ENCODE measurements around the gene RGS8. TPM values are rescaled to one million over a fixed set of nuclear protein-coding genes. Genes with fewer than 3 reads are reported as not detected.

Gene RGS8
- total RNA-seq, 4 donors from 2014 or later: not detected

- no peaks in the 10 kb centered on the region for H3K4me1 ChIP-seq
- H3K27ac ChIP-seq: no peak overlapping the region
- no peaks in the 10 kb centered on the region for H3K36me3 ChIP-seq
- no peak for ATAC-seq
- no peak overlapping the region for H3K4me3 ChIP-seq
- H3K9me3 ChIP-seq: no peaks in the 10 kb centered on the region
- no peak for TF ChIP-seq EP300 (IDR thresholded peaks at IDR 0.05)
- no peak for TF ChIP-seq CTCF (IDR thresholded peaks at IDR 0.05)
- no peak for TF ChIP-seq POLR2A (IDR thresholded peaks at IDR 0.05)
- no peak for TF ChIP-seq POLR2AphosphoS5 (IDR thresholded peaks at IDR 0.05)
- H3K27me3 ChIP-seq: peaks cover 20% of the 10 kb centered on the region
These were observed 3.0 kb upstream of the RGS8 start for GRCh38 chr1:182687361-182687760.

GRCh38 chr1:182686446-182686845 lies 2.1 kb upstream of the RGS8 start:
- H3K27ac ChIP-seq: no peak overlapping the region
- ATAC-seq: no peak
- H3K36me3 ChIP-seq: no peaks in the 10 kb centered on the region
- WGBS, 2 donors (ENCODE audit: low coverage in 1 of 2): 58 to 100% methylated on average over 1 of the region's 1 CpG
- H3K4me1 ChIP-seq: no peaks in the 10 kb centered on the region
- no peak overlapping the region for H3K4me3 ChIP-seq
- H3K27me3 ChIP-seq: peaks cover 20% of the 10 kb centered on the region
- TF ChIP-seq POLR2A (IDR thresholded peaks at IDR 0.05) (no peak), CTCF (IDR thresholded peaks at IDR 0.05) (no peak), POLR2AphosphoS5 (IDR thresholded peaks at IDR 0.05) (no peak), EP300 (IDR thresholded peaks at IDR 0.05) (no peak)
- H3K9me3 ChIP-seq: no peaks in the 10 kb centered on the region

- Histone ChIP-seq H3K27me3 (peaks cover 20% of the 10 kb centered on the region), H3K4me3 (no peak overlapping the region), H3K4me1 (no peaks in the 10 kb centered on the region), H3K27ac (no peak overlapping the region), H3K36me3 (no peaks in the 10 kb centered on the region), H3K9me3 (no peaks in the 10 kb centered on the region)
- ATAC-seq: no peak
- 80 to 83% methylated on average over 1 to 4 of the region's 4 CpGs for WGBS, 2 donors (ENCODE audit: low coverage in 1 of 2)
- TF ChIP-seq EP300 (IDR thresholded peaks at IDR 0.05) (no peak), POLR2A (IDR thresholded peaks at IDR 0.05) (no peak), POLR2AphosphoS5 (IDR thresholded peaks at IDR 0.05) (no peak), CTCF (IDR thresholded peaks at IDR 0.05) (no peak)
These were observed 828 bp upstream of the RGS8 start for GRCh38 chr1:182685215-182685614.

- TF ChIP-seq POLR2A (IDR thresholded peaks at IDR 0.05) (no peak), EP300 (IDR thresholded peaks at IDR 0.05) (no peak), POLR2AphosphoS5 (IDR thresholded peaks at IDR 0.05) (no peak), CTCF (IDR thresholded peaks at IDR 0.05) (no peak)
- no peak for ATAC-seq
- no peak overlapping the region for H3K4me3 ChIP-seq
- no peak overlapping the region for H3K27ac ChIP-seq
- H3K4me1 ChIP-seq: no peaks in the 10 kb centered on the region
- no peaks in the 10 kb centered on the region for H3K9me3 ChIP-seq
- 67 to 100% methylated on average over 1 to 2 of the region's 2 CpGs for WGBS, 2 donors (ENCODE audit: low coverage in 1 of 2)
- H3K36me3 ChIP-seq: no peaks in the 10 kb centered on the region
- H3K27me3 ChIP-seq: peaks cover 20% of the 10 kb centered on the region
These were observed 1.4 kb downstream of the RGS8 start for GRCh38 chr1:182682898-182683501.

GRCh38 chr1:182682406-182682805 lies 2.0 kb downstream of the RGS8 start:
- no peaks in the 10 kb centered on the region for H3K9me3 ChIP-seq
- WGBS, 2 donors (ENCODE audit: low coverage in 1 of 2): 56 to 62% methylated on average over 1 of the region's 1 CpG
- no peak overlapping the region for H3K4me3 ChIP-seq
- peaks cover 0 to 2% (median 0%) of the 10 kb centered on the region in 3 donors for H3K4me1 ChIP-seq
- TF ChIP-seq CTCF (IDR thresholded peaks at IDR 0.05): no peak
- TF ChIP-seq POLR2A (IDR thresholded peaks at IDR 0.05): no peak
- no peak for TF ChIP-seq EP300 (IDR thresholded peaks at IDR 0.05)
- TF ChIP-seq POLR2AphosphoS5 (IDR thresholded peaks at IDR 0.05): no peak
- H3K36me3 ChIP-seq: no peaks in the 10 kb centered on the region
- no peak for ATAC-seq
- H3K27ac ChIP-seq: no peak overlapping the region
- H3K27me3 ChIP-seq: peaks cover 20% of the 10 kb centered on the region

All from gastroesophageal sphincter (tissue), 4 donors.